ENCODE measurements around the gene DICER1.

DNA sequence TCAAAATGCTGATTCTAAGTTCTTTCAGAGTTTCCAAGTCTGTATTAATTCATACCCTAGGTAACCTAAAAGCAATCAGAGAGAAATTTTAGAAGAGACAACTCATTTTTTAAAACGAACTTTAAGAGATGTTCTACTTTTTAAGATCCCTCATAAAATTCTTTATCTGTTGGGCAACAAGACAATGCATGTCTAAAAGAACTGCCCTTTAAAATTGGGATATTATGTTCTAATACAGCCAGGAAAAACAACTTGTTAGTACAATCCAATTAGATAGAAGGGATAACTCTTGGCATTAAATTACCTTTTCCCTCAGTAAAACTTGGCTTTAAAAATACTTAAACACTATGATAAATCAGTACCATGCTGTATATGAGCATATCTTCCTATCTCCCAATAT lies 15.6 kb downstream of the DICER1 start:
- TF ChIP-seq, protein P1, sequence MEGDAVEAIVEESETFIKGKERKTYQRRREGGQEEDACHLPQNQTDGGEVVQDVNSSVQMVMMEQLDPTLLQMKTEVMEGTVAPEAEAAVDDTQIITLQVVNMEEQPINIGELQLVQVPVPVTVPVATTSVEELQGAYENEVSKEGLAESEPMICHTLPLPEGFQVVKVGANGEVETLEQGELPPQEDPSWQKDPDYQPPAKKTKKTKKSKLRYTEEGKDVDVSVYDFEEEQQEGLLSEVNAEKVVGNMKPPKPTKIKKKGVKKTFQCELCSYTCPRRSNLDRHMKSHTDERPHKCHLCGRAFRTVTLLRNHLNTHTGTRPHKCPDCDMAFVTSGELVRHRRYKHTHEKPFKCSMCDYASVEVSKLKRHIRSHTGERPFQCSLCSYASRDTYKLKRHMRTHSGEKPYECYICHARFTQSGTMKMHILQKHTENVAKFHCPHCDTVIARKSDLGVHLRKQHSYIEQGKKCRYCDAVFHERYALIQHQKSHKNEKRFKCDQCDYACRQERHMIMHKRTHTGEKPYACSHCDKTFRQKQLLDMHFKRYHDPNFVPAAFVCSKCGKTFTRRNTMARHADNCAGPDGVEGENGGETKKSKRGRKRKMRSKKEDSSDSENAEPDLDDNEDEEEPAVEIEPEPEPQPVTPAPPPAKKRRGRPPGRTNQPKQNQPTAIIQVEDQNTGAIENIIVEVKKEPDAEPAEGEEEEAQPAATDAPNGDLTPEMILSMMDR (IDR thresholded peaks at IDR 0.05), result no peak
- TF ChIP-seq POLR2A (IDR thresholded peaks at IDR 0.05), result no peak

Data from heart left ventricle (tissue), 13 donors.